Heart left ventricle (tissue), 16 donors: ENCODE results near the gene UBAP1. TPM values are rescaled to one million over a fixed set of nuclear protein-coding genes. Genes with fewer than 3 reads are reported as not detected.

Experiments used
- ATAC-seq, 4 donors: fragments of 200-7000 bp; cut with Tn5 transposase; one replicate each; pipeline ENCODE4 v1.9.1; 2020 to 2022; ENCODE audit warnings: moderate library complexity in 4 of 4, mild to moderate bottlenecking in 3 of 4, moderate number of reproducible peaks in 1 of 4
- DNase-seq, 5 donors: peaks; one replicate each; pipeline ENCODE4 v3.0.0-alpha.2; 2020
- H3K27ac ChIP-seq, 12 donors: fragments of 200-600 bp; sonication (generic) in 4 of 12; one replicate each; pipeline versions ENCODE4 v1.5.0 to v1.8.0; 2016 to 2022; ENCODE audit warnings: mild to moderate bottlenecking in 2 of 12
- H3K27me3 ChIP-seq, 9 donors: fragments of 200-600 bp; sonication (generic) in 2 of 9; one replicate each; pipeline versions ENCODE4 v1.5.1 to v1.8.0; 2016 to 2022; ENCODE audit warnings: mild to moderate bottlenecking in 3 of 9
- H3K36me3 ChIP-seq, 9 donors: fragments of 200-600 bp; sonication (generic) in 2 of 9; one replicate each; pipeline versions ENCODE4 v1.5.0 to v1.8.0; 2018 to 2022; ENCODE audit warnings: mild to moderate bottlenecking in 2 of 9
- H3K4me1 ChIP-seq, 12 donors: fragments of 200-600 bp; sonication (generic) in 4 of 12; one replicate each; pipeline versions ENCODE4 v1.5.0 to v1.8.0; 2016 to 2022; ENCODE audit warnings: mild to moderate bottlenecking in 3 of 12
- H3K4me3 ChIP-seq, 12 donors: fragments of 200-600 bp; sonication (generic) in 4 of 12; one replicate each; pipeline versions ENCODE4 v1.5.0 to v1.8.0; 2017 to 2022; ENCODE audit warnings: mild to moderate bottlenecking in 9 of 12, moderate library complexity in 4 of 12
- H3K9me3 ChIP-seq, 12 donors: fragments of 200-600 bp; sonication (generic) in 4 of 12; one replicate each; pipeline versions ENCODE4 v1.5.0 to v1.8.0; 2016 to 2022; ENCODE audit warnings: mild to moderate bottlenecking in 1 of 12
- CTCF ChIP-seq, 12 donors: fragments of 200-600 bp; sonication (generic) in 4 of 12; IDR thresholded peaks; one replicate each; pipeline versions ENCODE4 v1.5.0 to v1.8.0; 2018 to 2022; ENCODE audit warnings: antibody characterized with exemption in 12 of 12, mild to moderate bottlenecking in 5 of 12
- POLR2A ChIP-seq, 2 donors: fragments of 450-650 bp; IDR thresholded peaks; one replicate each; pipeline ENCODE4 v1.6.1; 2017; ENCODE audit warnings: antibody characterized with exemption in 2 of 2, mild to moderate bottlenecking in 2 of 2, moderate library complexity in 2 of 2
- WGBS, 4 donors: extraction: QIAGEN DNeasy Blood & Tissue Kit in 2 of 4; methylation state at CpG; one replicate each; pipeline versions ENCODE4 v1.1.5 to v1.1.7; 2013 to 2018; 5-methylcytosine and 5-hydroxymethylcytosine counted together
- intact Hi-C, 10 donors: fragments of 100-400 bp; cut with DNase I; formaldehyde crosslinking; loops; one replicate each; pipeline versions ENCODE4 v1.11.1 to v1.14.2; 2022
- polyA plus RNA-seq, 2 donors: library from polyadenylated mRNA; stranded (reverse); fragments of 200-250 nt; gene quantifications; one replicate each; pipeline ENCODE4 v1.2.3, GENCODE V29; 2013
- total RNA-seq, 9 donors: library from RNA; depleted of rRNA in 2 of 9; stranded (reverse); fragments of >200 nt in 2 of 9; fragmentation: NEBNext Ultra II Directional in 3 of 9; extraction: Animal tissue kit (Norgen Biotek cat#: 25700) in 3 of 9; gene quantifications; one replicate each; pipeline versions ENCODE4 v1.1.0 to v1.2.4, GENCODE V29; 2016 to 2023
- donor health status: ischemic (EF 13 %, LVEDD 7.1; RV severe dilation, severe dysfunction).
- donor health status: healthy with polysubstance abuse.
- donor health status: DM: no; HTN: yes; CAD: no.
- donor health status: DM: no; HTN: no; CAD: no.
- donor health status: ischemic (EF 25% LVEDD 6.9; RV normal size, moderate dysfunction).
- donor health status: ischemic (EF 25% LVEDD 5.7; RV mildly dilated, moderate dysfunction).
- donor health status: healthy.
- donor health status: DM: yes; HTN: yes; CAD: no.
- donor health status: ischemic (EF 35%, LVEDD 5.7; RV mildly dilated, moderate dysfunction).
- donor health status: nonischemic (EF 11% LVEDD 7.7; RV severe dilation, severe dysfunction).
- donor health status: DM: yes; HTN: yes; CAD: no.
- donor health status: PGD.
- donor health status: ischemic (EF 29% LVEDD 5.4; RV normal size, mild dysfunction).
- donor health status: nonischemic (EF 23%, LVEDD 6.1; RV moderate dilation, normal function).

Gene UBAP1
- total and polyA plus RNA-seq, 11 donors, result 18.7 to 66.1 (median 43.1) TPM

GRCh38 chr9:34157318-34157717 is 21.5 kb upstream of the UBAP1 start:
- intact Hi-C loops, result no loop called here
- TF ChIP-seq CTCF (IDR thresholded peaks at IDR 0.05) (no peak), POLR2A (IDR thresholded peaks at IDR 0.05) (no peak)
- no peak overlapping the region for H3K4me3 ChIP-seq
- no peaks in the 10 kb centered on the region for H3K27me3 ChIP-seq
- no peak overlapping the region for H3K27ac ChIP-seq
- H3K4me1 ChIP-seq, result no peaks in the 10 kb centered on the region
- no peaks in the 10 kb centered on the region for H3K36me3 ChIP-seq
- no peaks in the 10 kb centered on the region for H3K9me3 ChIP-seq
- no peak for ATAC-seq
- DNase-seq, result no peak

- WGBS, 4 donors, result 90 to 94% (median 92%) methylated on average over 2 of the region's 2 CpGs
Measured at GRCh38 chr9:34157898-34158297, 20.9 kb upstream of the UBAP1 start.

GRCh38 chr9:34158362-34158869 is 20.4 kb upstream of the UBAP1 start:
- WGBS, 4 donors, result 80 to 88% (median 85%) methylated on average over 6 of the region's 6 CpGs
- ATAC-seq, result no peak

More at GRCh38 chr9:34157898-34158297, 20.9 kb upstream of the UBAP1 start:
- Histone ChIP-seq H3K9me3 (no peaks in the 10 kb centered on the region), H3K27ac (no peak overlapping the region), H3K4me3 (no peak overlapping the region), H3K27me3 (no peaks in the 10 kb centered on the region), H3K4me1 (no peaks in the 10 kb centered on the region), H3K36me3 (no peaks in the 10 kb centered on the region)
- TF ChIP-seq CTCF (IDR thresholded peaks at IDR 0.05) (no peak), POLR2A (IDR thresholded peaks at IDR 0.05) (no peak)
- intact Hi-C loops, result no loop called here
- ATAC-seq (no peak), DNase-seq (no peak)

GRCh38 chr9:34163434-34163833 is 15.4 kb upstream of the UBAP1 start:
- no peak for TF ChIP-seq CTCF (IDR thresholded peaks at IDR 0.05)
- TF ChIP-seq POLR2A (IDR thresholded peaks at IDR 0.05), result no peak

More at GRCh38 chr9:34158362-34158869, 20.4 kb upstream of the UBAP1 start:
- no peak for DNase-seq
- Histone ChIP-seq H3K36me3 (no peaks in the 10 kb centered on the region), H3K27ac (no peak overlapping the region), H3K4me3 (no peak overlapping the region), H3K4me1 (peaks cover 0 to 3% (median 0%) of the 10 kb centered on the region in 12 donors), H3K27me3 (no peaks in the 10 kb centered on the region), H3K9me3 (no peaks in the 10 kb centered on the region)
- TF ChIP-seq POLR2A (IDR thresholded peaks at IDR 0.05) (no peak), CTCF (IDR thresholded peaks at IDR 0.05) (no peak)
- intact Hi-C loops, result no loop called here

More at GRCh38 chr9:34163434-34163833, 15.4 kb upstream of the UBAP1 start:
- Histone ChIP-seq H3K27me3 (no peaks in the 10 kb centered on the region), H3K4me1 (peaks cover 0 to 8% (median 0%) of the 10 kb centered on the region in 12 donors), H3K27ac (no peak overlapping the region), H3K4me3 (no peak overlapping the region), H3K36me3 (no peaks in the 10 kb centered on the region), H3K9me3 (no peaks in the 10 kb centered on the region)
- WGBS, 4 donors, result 76 to 93% (median 88%) methylated on average over 3 of the region's 3 CpGs
- intact Hi-C loops, result no loop called here
- ATAC-seq (no peak), DNase-seq (no peak)
